Liver (tissue), 9 donors: ENCODE results near the gene MAP3K15. TPM values are rescaled to one million over a fixed set of nuclear protein-coding genes. Genes with fewer than 3 reads are reported as not detected.
A peak's percentile ranks its signal among the peaks of the same experiment; 100 is the strongest.

Experiments used
- DNase-seq: peaks from one replicate; pipeline ENCODE4 v3.0.0-alpha.2; 2017; ENCODE audit warnings: low spot score
- H3K27ac ChIP-seq, 2 donors: one replicate each; pipeline ENCODE4 v1.7.0; 2013; ENCODE audit warnings: inconsistent platforms in 2 of 2, low read length in 2 of 2, control low read depth in 1 of 2, low read depth in 1 of 2, mild to moderate bottlenecking in 1 of 2
- H3K27me3 ChIP-seq, 4 donors: one replicate each; pipeline versions ENCODE4 v1.6.1 to v1.7.0; 2013; ENCODE audit warnings: low read length in 3 of 4, inconsistent platforms in 1 of 4, mild to moderate bottlenecking in 1 of 4, moderate library complexity in 1 of 4; ENCODE audit not compliant: control insufficient read depth in 4 of 4, insufficient read depth in 4 of 4
- H3K36me3 ChIP-seq, 4 donors: one replicate each; pipeline versions ENCODE4 v1.6.1 to v1.7.0; 2013; ENCODE audit warnings: low read length in 3 of 4, mild to moderate bottlenecking in 3 of 4, low read depth in 1 of 4, moderate library complexity in 1 of 4; ENCODE audit not compliant: control insufficient read depth in 4 of 4, insufficient read depth in 3 of 4
- H3K4me1 ChIP-seq, 4 donors: one replicate each; pipeline versions ENCODE4 v1.6.1 to v1.7.0; 2013; ENCODE audit warnings: low read length in 3 of 4, mild to moderate bottlenecking in 3 of 4, moderate library complexity in 1 of 4; ENCODE audit not compliant: control insufficient read depth in 4 of 4, insufficient read depth in 4 of 4
- H3K4me3 ChIP-seq, 3 donors: one replicate each; pipeline versions ENCODE4 v1.6.1 to v1.7.0; 2013; ENCODE audit warnings: low read length in 3 of 3, control low read depth in 1 of 3, low read depth in 1 of 3, mild to moderate bottlenecking in 1 of 3
- H3K9ac ChIP-seq, 2 donors: one replicate each; pipeline ENCODE4 v1.7.0; 2013; ENCODE audit warnings: low read length in 2 of 2, mild to moderate bottlenecking in 2 of 2, moderate library complexity in 2 of 2, control low read depth in 1 of 2, low read depth in 1 of 2
- H3K9me3 ChIP-seq, 4 donors: one replicate each; pipeline versions ENCODE4 v1.6.1 to v1.7.0; 2013; ENCODE audit warnings: low read length in 3 of 4; ENCODE audit not compliant: control insufficient read depth in 4 of 4
- EGR1 ChIP-seq, 2 donors: IDR thresholded peaks; 2 replicates each; pipeline ENCODE4 v1.6.1; 2016 to 2018; ENCODE audit warnings: antibody characterized with exemption in 2 of 2, low read depth in 2 of 2
- FOXA2 ChIP-seq: IDR thresholded peaks from 2 replicates; pipeline ENCODE4 v1.6.1; 2016; ENCODE audit warnings: antibody characterized with exemption
- GABPA ChIP-seq, 2 donors: IDR thresholded peaks in 1 of 2; conservative IDR thresholded peaks in 1 of 2; 2 replicates each; pipeline ENCODE4 v1.6.1; 2016; ENCODE audit warnings: antibody characterized with exemption in 2 of 2, mild to moderate bottlenecking in 1 of 2, moderate library complexity in 1 of 2
- HNF4A ChIP-seq, 2 donors: conservative IDR thresholded peaks; 2 replicates each; pipeline ENCODE4 v1.6.1; 2016; ENCODE audit warnings: antibody characterized with exemption in 2 of 2, mild to moderate bottlenecking in 2 of 2
- HNF4G ChIP-seq: IDR thresholded peaks from 2 replicates; pipeline ENCODE4 v1.6.1; 2016; ENCODE audit warnings: antibody characterized with exemption
- JUND ChIP-seq, 2 donors: IDR thresholded peaks; 2 replicates each; pipeline ENCODE4 v1.6.1; 2016; ENCODE audit warnings: antibody characterized with exemption in 2 of 2
- NR2F2 ChIP-seq: IDR thresholded peaks from 2 replicates; pipeline ENCODE4 v1.6.1; 2016; ENCODE audit warnings: antibody characterized with exemption
- RAD21 ChIP-seq, 2 donors: IDR thresholded peaks; 2 replicates each; pipeline ENCODE4 v1.6.1; 2016; ENCODE audit warnings: antibody characterized with exemption in 2 of 2, mild to moderate bottlenecking in 2 of 2
- RXRA ChIP-seq, 2 donors: IDR thresholded peaks; 2 replicates each; pipeline ENCODE4 v1.6.1; 2017 to 2018; ENCODE audit warnings: antibody characterized with exemption in 2 of 2, mild to moderate bottlenecking in 1 of 2
- SP1 ChIP-seq: IDR thresholded peaks from 2 replicates; pipeline ENCODE4 v1.6.1; 2018; ENCODE audit warnings: antibody characterized with exemption, mild to moderate bottlenecking
- TAF1 ChIP-seq: conservative IDR thresholded peaks from 2 replicates; pipeline ENCODE4 v1.6.1; 2016; ENCODE audit warnings: antibody characterized with exemption, mild to moderate bottlenecking
- YY1 ChIP-seq: IDR thresholded peaks from 2 replicates; pipeline ENCODE4 v1.6.1; 2016; ENCODE audit warnings: antibody characterized with exemption, mild to moderate bottlenecking
- WGBS: extraction: QIAGEN DNeasy Blood & Tissue Kit; methylation state at CpG from one replicate; pipeline ENCODE4 v1.1.7; 2013; 5-methylcytosine and 5-hydroxymethylcytosine counted together
- polyA plus RNA-seq, 2 donors: library from polyadenylated mRNA; stranded (reverse) in 1 of 2; unstranded in 1 of 2; fragments of 200-250 nt in 1 of 2; fragments of >200 nt in 1 of 2; fragmentation: Nextera tagmentation in 1 of 2; extraction: Ambion mirVana in 1 of 2; gene quantifications; one replicate each; pipeline versions ENCODE4 v1.2.1 to v1.2.3, GENCODE V29; 2013 to 2015
- total RNA-seq, 2 donors: library from RNA; depleted of rRNA; stranded (reverse); fragments of >200 nt; gene quantifications; one replicate each; pipeline ENCODE4 v1.2.3, GENCODE V29; 2014
- TF ChIP-seq, protein P1 (sequence below): IDR thresholded peaks from 2 replicates; pipeline ENCODE4 v1.6.1; 2016; ENCODE audit warnings: antibody characterized with exemption, mild to moderate bottlenecking
- TF ChIP-seq, protein P2 (sequence below): IDR thresholded peaks from 2 replicates; pipeline ENCODE4 v1.6.1; 2016; ENCODE audit warnings: antibody characterized with exemption
- TF ChIP-seq, protein P3 (sequence below): fragments of 150-350 bp; IDR thresholded peaks from 2 replicates; pipeline ENCODE4 v1.5.1; 2017; ENCODE audit warnings: improper control_type of control experiment, low read depth, low read length; ENCODE audit not compliant: missing input control
- donor health status: healthy.
- donor health status: healthy.
- donor health status: healthy.
- donor health status: healthy.
- donor health status: healthy.

MAP3K15 gene, protein sequence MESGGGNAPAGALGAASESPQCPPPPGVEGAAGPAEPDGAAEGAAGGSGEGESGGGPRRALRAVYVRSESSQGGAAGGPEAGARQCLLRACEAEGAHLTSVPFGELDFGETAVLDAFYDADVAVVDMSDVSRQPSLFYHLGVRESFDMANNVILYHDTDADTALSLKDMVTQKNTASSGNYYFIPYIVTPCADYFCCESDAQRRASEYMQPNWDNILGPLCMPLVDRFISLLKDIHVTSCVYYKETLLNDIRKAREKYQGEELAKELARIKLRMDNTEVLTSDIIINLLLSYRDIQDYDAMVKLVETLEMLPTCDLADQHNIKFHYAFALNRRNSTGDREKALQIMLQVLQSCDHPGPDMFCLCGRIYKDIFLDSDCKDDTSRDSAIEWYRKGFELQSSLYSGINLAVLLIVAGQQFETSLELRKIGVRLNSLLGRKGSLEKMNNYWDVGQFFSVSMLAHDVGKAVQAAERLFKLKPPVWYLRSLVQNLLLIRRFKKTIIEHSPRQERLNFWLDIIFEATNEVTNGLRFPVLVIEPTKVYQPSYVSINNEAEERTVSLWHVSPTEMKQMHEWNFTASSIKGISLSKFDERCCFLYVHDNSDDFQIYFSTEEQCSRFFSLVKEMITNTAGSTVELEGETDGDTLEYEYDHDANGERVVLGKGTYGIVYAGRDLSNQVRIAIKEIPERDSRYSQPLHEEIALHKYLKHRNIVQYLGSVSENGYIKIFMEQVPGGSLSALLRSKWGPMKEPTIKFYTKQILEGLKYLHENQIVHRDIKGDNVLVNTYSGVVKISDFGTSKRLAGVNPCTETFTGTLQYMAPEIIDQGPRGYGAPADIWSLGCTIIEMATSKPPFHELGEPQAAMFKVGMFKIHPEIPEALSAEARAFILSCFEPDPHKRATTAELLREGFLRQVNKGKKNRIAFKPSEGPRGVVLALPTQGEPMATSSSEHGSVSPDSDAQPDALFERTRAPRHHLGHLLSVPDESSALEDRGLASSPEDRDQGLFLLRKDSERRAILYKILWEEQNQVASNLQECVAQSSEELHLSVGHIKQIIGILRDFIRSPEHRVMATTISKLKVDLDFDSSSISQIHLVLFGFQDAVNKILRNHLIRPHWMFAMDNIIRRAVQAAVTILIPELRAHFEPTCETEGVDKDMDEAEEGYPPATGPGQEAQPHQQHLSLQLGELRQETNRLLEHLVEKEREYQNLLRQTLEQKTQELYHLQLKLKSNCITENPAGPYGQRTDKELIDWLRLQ (N-terminal part only)
- total RNA-seq: under 1 TPM in 1 of 2 donors, not detected in 1; 0.28 TPM
- under 1 TPM in 1 of 2 donors, not detected in 1; 0.09 TPM for polyA plus RNA-seq

DNA sequence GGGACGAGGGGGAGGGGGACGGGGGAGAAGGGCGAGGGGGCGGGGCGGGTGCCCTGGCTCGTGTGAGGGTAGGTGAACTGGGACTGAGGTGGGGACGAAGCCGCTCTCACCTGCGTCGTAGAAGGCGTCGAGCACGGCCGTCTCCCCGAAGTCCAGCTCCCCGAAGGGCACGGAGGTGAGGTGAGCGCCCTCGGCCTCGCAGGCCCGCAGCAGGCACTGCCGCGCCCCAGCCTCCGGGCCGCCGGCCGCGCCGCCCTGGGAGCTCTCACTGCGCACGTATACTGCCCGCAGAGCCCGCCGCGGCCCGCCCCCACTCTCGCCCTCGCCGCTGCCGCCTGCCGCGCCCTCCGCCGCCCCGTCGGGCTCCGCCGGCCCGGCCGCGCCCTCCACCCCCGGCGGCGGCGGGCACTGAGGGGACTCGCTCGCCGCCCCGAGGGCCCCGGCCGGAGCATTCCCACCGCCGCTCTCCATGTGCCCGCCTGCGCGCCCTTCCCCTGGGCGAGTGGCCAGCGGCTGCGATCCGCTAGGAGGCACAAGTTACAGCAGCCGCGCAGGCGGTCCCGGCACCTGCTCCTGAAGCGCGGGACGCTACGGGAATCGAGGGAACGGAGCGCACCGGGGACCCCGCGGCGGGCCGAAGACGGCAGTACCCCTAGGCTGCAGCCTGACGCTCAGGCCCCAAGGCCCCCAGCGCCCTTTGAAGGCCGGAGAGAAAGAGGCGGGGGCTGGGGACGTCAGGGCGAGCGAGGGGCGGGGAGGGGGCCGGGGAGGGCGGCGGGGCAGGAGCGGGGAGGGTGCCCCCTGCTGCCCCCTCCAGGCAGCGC lies at the start of gene MAP3K15:
MAP3K15 (minus strand) TSS at position 718 of the 824 bp plus-strand sequence; CDS start at position 471, 247 bp downstream.
- Histone ChIP-seq H3K9ac (no peak within 1 kb of the TSS), H3K36me3 (no peaks in the 10 kb centered on the region), H3K27me3 (peaks cover 0 to 2% (median 0%) of the 10 kb centered on the region in 4 donors), H3K9me3 (peaks cover 0 to 1% (median 0%) of the 10 kb centered on the region in 4 donors), H3K4me3 (peak within 1 kb of the TSS in 1 of 3 donors; percentile 48), H3K27ac (no peak within 1 kb of the TSS), H3K4me1 (peaks cover 0 to 3% (median 3%) of the 10 kb centered on the region in 4 donors)
- peak; percentile 37 for DNase-seq
- no peak for TF ChIP-seq FOXA2
- TF ChIP-seq EGR1 (IDR thresholded peaks at IDR 0.05; ENCODE audit: low read depth in 2 of 2): no peak
- TF ChIP-seq YY1: no peak
- no peak for TF ChIP-seq RXRA (IDR thresholded peaks at IDR 0.05)
- no peak for TF ChIP-seq JUND (IDR thresholded peaks at IDR 0.05)
- TF ChIP-seq TAF1: no peak
- TF ChIP-seq, protein P1, sequence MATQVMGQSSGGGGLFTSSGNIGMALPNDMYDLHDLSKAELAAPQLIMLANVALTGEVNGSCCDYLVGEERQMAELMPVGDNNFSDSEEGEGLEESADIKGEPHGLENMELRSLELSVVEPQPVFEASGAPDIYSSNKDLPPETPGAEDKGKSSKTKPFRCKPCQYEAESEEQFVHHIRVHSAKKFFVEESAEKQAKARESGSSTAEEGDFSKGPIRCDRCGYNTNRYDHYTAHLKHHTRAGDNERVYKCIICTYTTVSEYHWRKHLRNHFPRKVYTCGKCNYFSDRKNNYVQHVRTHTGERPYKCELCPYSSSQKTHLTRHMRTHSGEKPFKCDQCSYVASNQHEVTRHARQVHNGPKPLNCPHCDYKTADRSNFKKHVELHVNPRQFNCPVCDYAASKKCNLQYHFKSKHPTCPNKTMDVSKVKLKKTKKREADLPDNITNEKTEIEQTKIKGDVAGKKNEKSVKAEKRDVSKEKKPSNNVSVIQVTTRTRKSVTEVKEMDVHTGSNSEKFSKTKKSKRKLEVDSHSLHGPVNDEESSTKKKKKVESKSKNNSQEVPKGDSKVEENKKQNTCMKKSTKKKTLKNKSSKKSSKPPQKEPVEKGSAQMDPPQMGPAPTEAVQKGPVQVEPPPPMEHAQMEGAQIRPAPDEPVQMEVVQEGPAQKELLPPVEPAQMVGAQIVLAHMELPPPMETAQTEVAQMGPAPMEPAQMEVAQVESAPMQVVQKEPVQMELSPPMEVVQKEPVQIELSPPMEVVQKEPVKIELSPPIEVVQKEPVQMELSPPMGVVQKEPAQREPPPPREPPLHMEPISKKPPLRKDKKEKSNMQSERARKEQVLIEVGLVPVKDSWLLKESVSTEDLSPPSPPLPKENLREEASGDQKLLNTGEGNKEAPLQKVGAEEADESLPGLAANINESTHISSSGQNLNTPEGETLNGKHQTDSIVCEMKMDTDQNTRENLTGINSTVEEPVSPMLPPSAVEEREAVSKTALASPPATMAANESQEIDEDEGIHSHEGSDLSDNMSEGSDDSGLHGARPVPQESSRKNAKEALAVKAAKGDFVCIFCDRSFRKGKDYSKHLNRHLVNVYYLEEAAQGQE: no peak
- no peak for TF ChIP-seq GABPA (IDR thresholded peaks at IDR 0.05 in 1 of 2, conservative IDR thresholded peaks at IDR 0.05 in 1 of 2)
- TF ChIP-seq HNF4G: no peak
- no peak for TF ChIP-seq SP1
- no peak for TF ChIP-seq NR2F2
- TF ChIP-seq HNF4A (conservative IDR thresholded peaks at IDR 0.05): no peak
- TF ChIP-seq, protein P2, sequence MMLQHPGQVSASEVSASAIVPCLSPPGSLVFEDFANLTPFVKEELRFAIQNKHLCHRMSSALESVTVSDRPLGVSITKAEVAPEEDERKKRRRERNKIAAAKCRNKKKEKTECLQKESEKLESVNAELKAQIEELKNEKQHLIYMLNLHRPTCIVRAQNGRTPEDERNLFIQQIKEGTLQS: no peak
- TF ChIP-seq RAD21 (IDR thresholded peaks at IDR 0.05): no peak
- TF ChIP-seq, protein P3, sequence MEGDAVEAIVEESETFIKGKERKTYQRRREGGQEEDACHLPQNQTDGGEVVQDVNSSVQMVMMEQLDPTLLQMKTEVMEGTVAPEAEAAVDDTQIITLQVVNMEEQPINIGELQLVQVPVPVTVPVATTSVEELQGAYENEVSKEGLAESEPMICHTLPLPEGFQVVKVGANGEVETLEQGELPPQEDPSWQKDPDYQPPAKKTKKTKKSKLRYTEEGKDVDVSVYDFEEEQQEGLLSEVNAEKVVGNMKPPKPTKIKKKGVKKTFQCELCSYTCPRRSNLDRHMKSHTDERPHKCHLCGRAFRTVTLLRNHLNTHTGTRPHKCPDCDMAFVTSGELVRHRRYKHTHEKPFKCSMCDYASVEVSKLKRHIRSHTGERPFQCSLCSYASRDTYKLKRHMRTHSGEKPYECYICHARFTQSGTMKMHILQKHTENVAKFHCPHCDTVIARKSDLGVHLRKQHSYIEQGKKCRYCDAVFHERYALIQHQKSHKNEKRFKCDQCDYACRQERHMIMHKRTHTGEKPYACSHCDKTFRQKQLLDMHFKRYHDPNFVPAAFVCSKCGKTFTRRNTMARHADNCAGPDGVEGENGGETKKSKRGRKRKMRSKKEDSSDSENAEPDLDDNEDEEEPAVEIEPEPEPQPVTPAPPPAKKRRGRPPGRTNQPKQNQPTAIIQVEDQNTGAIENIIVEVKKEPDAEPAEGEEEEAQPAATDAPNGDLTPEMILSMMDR: no peak
- 3% methylated on average over 95 of the region's 100 CpGs for WGBS
